Activated CD8-positive, alpha-beta T cell treated with anti-CD3 and anti-CD28 coated beads for 36 hours (primary cell): Measurements from ENCODE around the gene LY9. TPM values are rescaled to one million over a fixed set of nuclear protein-coding genes. Genes with fewer than 3 reads are reported as not detected.

ENCODE experiments used
- ATAC-seq: fragments of 200-7000 bp; cut with Tn5 transposase; one replicate; pipeline ENCODE4 v1.10.0; 2021; ENCODE audit warnings: mild to moderate bottlenecking, moderate library complexity
- CTCF ChIA-PET: fragments of 350-600 bp; sonication (Branson Sonifier 250); formaldehyde crosslinking; loops from one replicate; lab custom pipeline; 2021; ENCODE audit warnings: antibody characterized with exemption; lab: Charles Lee
- POLR2A ChIA-PET: fragments of 350-600 bp; sonication (Branson Sonifier 250); formaldehyde crosslinking; loops from one replicate; lab custom pipeline; 2021; ENCODE audit warnings: antibody characterized with exemption; lab: Charles Lee
- DNase-seq: peaks from one replicate; pipeline ENCODE4 v3.0.0-alpha.2; 2020
- H3K27ac Mint-ChIP-seq: one replicate; pipeline ENCODE4 v1.8.0; 2021; ENCODE audit warnings: mild to moderate bottlenecking, mixed read lengths
- H3K27me3 Mint-ChIP-seq: one replicate; pipeline ENCODE4 v1.8.0; 2021; ENCODE audit warnings: mixed read lengths
- H3K36me3 Mint-ChIP-seq: one replicate; pipeline ENCODE4 v1.8.0; 2021; ENCODE audit warnings: low read depth, mixed read lengths
- H3K4me1 Mint-ChIP-seq: one replicate; pipeline ENCODE4 v1.8.0; 2021; ENCODE audit warnings: low read depth, mixed read lengths
- H3K4me3 Mint-ChIP-seq: one replicate; pipeline ENCODE4 v1.8.0; 2021; ENCODE audit warnings: mild to moderate bottlenecking, moderate library complexity, mixed read lengths
- H3K9me3 Mint-ChIP-seq: one replicate; pipeline ENCODE4 v1.8.0; 2021; ENCODE audit warnings: mixed read lengths
- intact Hi-C: fragments of 100-400 bp; cut with micrococcal nuclease; formaldehyde crosslinking; loops from one replicate; pipeline ENCODE4 v1.10.0; 2022
- total RNA-seq, 2 experiments: library from RNA; stranded (reverse); gene quantifications; one replicate each; pipeline ENCODE4 v1.2.3, GENCODE V29; 2021
- TF ChIP-seq, protein P1 (sequence below): fragments of 200-600 bp; IDR thresholded peaks from one replicate; pipeline ENCODE4 v1.8.0; 2022; ENCODE audit warnings: antibody characterized with exemption, mild to moderate bottlenecking

LY9 gene
- total RNA-seq, 2 experiments from 2014 or later, result 19.1 to 19.5 TPM

DNA sequence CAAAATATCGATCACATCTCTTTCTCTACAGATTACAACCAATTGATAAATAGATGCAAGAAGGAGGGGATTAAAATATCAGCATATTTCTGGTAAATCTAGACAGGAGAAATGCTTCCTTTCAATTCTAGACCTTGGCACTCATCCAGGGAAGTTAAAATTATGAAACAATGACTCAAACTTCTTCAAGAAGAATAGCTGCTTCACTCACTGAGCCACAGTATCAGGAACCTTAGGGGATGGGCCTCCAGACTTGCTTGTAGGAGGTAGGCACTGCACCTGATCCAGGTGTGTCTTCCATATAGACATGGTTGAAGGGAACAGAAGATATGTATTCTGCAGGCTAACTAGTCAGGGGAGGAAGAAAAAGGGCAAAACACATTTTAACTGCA, 47.1 kb upstream of the LY9 start:
- H3K27ac Mint-ChIP-seq, result peak overlapping the region; percentile 94
- DNase-seq (no peak), ATAC-seq (no peak)
- TF ChIP-seq, protein P1, sequence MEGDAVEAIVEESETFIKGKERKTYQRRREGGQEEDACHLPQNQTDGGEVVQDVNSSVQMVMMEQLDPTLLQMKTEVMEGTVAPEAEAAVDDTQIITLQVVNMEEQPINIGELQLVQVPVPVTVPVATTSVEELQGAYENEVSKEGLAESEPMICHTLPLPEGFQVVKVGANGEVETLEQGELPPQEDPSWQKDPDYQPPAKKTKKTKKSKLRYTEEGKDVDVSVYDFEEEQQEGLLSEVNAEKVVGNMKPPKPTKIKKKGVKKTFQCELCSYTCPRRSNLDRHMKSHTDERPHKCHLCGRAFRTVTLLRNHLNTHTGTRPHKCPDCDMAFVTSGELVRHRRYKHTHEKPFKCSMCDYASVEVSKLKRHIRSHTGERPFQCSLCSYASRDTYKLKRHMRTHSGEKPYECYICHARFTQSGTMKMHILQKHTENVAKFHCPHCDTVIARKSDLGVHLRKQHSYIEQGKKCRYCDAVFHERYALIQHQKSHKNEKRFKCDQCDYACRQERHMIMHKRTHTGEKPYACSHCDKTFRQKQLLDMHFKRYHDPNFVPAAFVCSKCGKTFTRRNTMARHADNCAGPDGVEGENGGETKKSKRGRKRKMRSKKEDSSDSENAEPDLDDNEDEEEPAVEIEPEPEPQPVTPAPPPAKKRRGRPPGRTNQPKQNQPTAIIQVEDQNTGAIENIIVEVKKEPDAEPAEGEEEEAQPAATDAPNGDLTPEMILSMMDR, result no peak
- H3K36me3 Mint-ChIP-seq, result peaks cover 87% of the 10 kb centered on the region
- H3K9me3 Mint-ChIP-seq, result peaks cover 5% of the 10 kb centered on the region
- H3K27me3 Mint-ChIP-seq, result no peaks in the 10 kb centered on the region
- intact Hi-C loops, result loop anchor here (1.0 kb wide), 1 partner anchor 19 kb away; no protein-coding TSS in a partner anchor
- peaks cover 95% of the 10 kb centered on the region for H3K4me1 Mint-ChIP-seq
- ChIA-PET POLR2A (interaction anchor here (1.0 to 1.6 kb wide), 5 partner anchors 10 to 41 kb away, joined by 3 to 5 read pairs (median 4); partner anchors contain the start of genes CD48 and SLAMF7), CTCF (interaction anchor here (1.2 to 3.4 kb wide), 8 partner anchors 15 to 48 kb away, joined by 3 to 22 read pairs (median 5); no protein-coding TSS in a partner anchor)
- H3K4me3 Mint-ChIP-seq, result no peak overlapping the region

DNA sequence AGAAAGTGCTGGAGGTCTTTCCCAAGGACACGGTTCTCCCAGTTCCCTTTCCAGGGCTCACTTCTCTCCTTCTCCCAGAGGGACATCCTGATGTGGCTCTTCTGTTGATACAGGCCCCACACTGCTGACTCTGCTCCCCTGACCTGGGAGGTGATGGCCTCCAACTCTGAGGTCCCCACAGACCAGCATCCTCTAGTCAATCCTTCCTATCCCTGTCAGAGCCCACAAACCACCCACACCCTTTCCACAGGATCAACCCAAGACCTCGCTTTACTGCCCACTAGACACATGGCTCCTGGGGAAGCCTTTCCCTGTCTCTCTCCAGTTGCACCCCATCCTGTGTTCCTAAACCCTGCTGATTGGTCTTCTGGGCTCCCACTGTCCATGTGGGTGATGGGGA, 45.4 kb upstream of the LY9 start:
- no peaks in the 10 kb centered on the region for H3K27me3 Mint-ChIP-seq
- H3K27ac Mint-ChIP-seq, result peak overlapping the region; percentile 94
- peaks cover 8% of the 10 kb centered on the region for H3K9me3 Mint-ChIP-seq
- ChIA-PET POLR2A (interaction anchor here (1.2 kb wide), 1 partner anchor 8 kb away, joined by 3 read pairs; no protein-coding TSS in a partner anchor), CTCF (interaction anchor here (1.0 to 3.0 kb wide), 2 partner anchors 17 to 69 kb away, joined by 3 to 22 read pairs; no protein-coding TSS in a partner anchor)
- intact Hi-C loops, result no loop called here
- ATAC-seq (no peak), DNase-seq (no peak)
- TF ChIP-seq, protein P1, result no peak
- H3K4me3 Mint-ChIP-seq, result no peak overlapping the region
- peaks cover 82% of the 10 kb centered on the region for H3K36me3 Mint-ChIP-seq
- peaks cover 87% of the 10 kb centered on the region for H3K4me1 Mint-ChIP-seq

- H3K4me3 Mint-ChIP-seq, result peak overlapping the region; percentile 16
- H3K27me3 Mint-ChIP-seq, result no peaks in the 10 kb centered on the region
- DNase-seq, result no peak
- ChIA-PET CTCF (interaction anchor here (1.0 to 2.3 kb wide), 7 partner anchors 9 to 26 kb away, joined by 3 to 15 read pairs (median 4); no protein-coding TSS in a partner anchor), POLR2A (interaction anchor here (0.6 to 1.2 kb wide), 7 partner anchors 9 to 130 kb away, joined by 3 to 5 read pairs (median 3); no protein-coding TSS in a partner anchor)
- H3K36me3 Mint-ChIP-seq, result peaks cover 85% of the 10 kb centered on the region
- H3K27ac Mint-ChIP-seq, result peak overlapping the region; percentile 92
- H3K4me1 Mint-ChIP-seq, result peaks cover 87% of the 10 kb centered on the region
- TF ChIP-seq, protein P1, result no peak
- ATAC-seq, result no peak
- intact Hi-C loops, result no loop called here
- peaks cover 17% of the 10 kb centered on the region for H3K9me3 Mint-ChIP-seq
These were observed 43.6 kb upstream of the LY9 start for GRCh38 chr1:160752406-160752805.

GRCh38 chr1:160752924-160753323, 43.0 kb upstream of the LY9 start:
- intact Hi-C loops, result no loop called here
- no peak for DNase-seq

More at GRCh38 chr1:160752924-160753323, 43.0 kb upstream of the LY9 start:
- Mint-ChIP-seq H3K36me3 (peaks cover 82% of the 10 kb centered on the region), H3K27ac (peak overlapping the region; percentile 92), H3K4me1 (peaks cover 86% of the 10 kb centered on the region), H3K27me3 (no peaks in the 10 kb centered on the region), H3K4me3 (peak overlapping the region; percentile 16), H3K9me3 (peaks cover 17% of the 10 kb centered on the region)
- ChIA-PET CTCF (interaction anchor here (1.2 to 2.3 kb wide), 5 partner anchors 12 to 26 kb away, joined by 3 to 15 read pairs (median 4); no protein-coding TSS in a partner anchor), POLR2A (interaction anchor here (0.9 to 1.2 kb wide), 4 partner anchors 9 to 50 kb away, joined by 3 to 5 read pairs (median 3); no protein-coding TSS in a partner anchor)
- no peak for ATAC-seq
- TF ChIP-seq, protein P1, result no peak
